Bronchial smooth muscle cell (primary cell): ENCODE measurements around the gene OR2H2. TPM values are rescaled to one million over a fixed set of nuclear protein-coding genes. Genes with fewer than 3 reads are reported as not detected.

Source experiments
- total RNA-seq: library from RNA; depleted of rRNA; stranded (reverse); fragments of >200 nt; gene quantifications from 2 replicates; pipeline ENCODE4 v1.2.1, GENCODE V29; 2014

The OR2H2 gene
- not detected in 2 replicates for total RNA-seq

GRCh38 chr6:29584821-29585220 is at the start of gene OR2H2:
TSS of gene OR2H2 (plus strand) at chr6:29585121. CDS start at chr6:29587945, 2,824 bp downstream.

GRCh38 chr6:29559524-29560287 is 25.2 kb upstream of the OR2H2 start, which contains the start of gene UBD:
TSS of gene UBD (minus strand) at chr6:29559732. CDS start at chr6:29559701, 31 bp downstream.

DNA sequence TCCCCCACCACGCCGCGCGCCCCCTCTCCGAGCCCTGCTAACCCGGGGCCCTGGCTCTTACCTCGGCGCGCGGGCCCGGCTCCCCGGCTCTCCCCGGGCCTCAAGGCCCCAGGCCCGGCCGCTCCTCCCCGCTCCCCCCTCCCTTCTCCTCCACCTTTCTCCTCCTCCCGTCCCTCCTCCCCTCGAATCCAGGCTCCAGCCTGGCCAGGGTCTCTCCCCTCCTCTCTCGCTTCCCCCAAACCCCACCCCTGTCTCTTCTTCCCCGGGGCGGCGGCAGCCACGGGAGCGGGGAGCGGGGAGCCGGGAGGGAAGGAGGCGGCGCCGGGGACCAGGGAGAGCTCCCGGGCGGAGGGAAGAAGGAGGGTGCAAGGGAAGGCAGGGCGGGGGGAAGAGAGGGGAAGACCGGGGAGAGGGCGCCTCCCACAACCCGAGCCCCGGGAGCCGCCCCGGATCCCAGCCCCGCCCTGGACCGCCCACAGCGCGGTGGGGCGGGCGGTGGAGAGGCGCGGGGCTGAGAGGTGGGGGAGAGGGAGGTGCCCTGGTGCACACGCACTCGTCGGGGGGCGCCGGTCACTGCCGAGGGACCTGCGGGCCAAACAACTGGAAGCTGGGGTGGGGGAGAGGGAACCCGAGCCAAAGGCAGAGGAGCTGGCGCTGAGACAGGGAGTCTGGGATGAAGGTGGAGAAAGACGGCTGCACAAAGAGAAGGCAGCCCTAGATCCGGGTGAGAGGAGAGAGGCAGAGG is 48.0 kb downstream of the OR2H2 start, which contains the start of gene GABBR1:
Gene GABBR1 (minus strand): TSS at position 395 of the 745 bp plus-strand sequence. CDS start 798 bp downstream, outside the sequence.

Other genes starting within 250 kb of the OR2H2 start
- not detected in 2 replicates for gene OR5V1, start 216.3 kb upstream of the OR2H2 start, total RNA-seq
- not detected in 2 replicates for gene OR12D3, start 209.8 kb upstream of the OR2H2 start, total RNA-seq
- gene OR12D2, start 189.5 kb upstream of the OR2H2 start, total RNA-seq, result not detected in 2 replicates
- not detected in 2 replicates for gene OR12D1, start 170.2 kb upstream of the OR2H2 start, total RNA-seq
- not detected in 2 replicates for gene OR10C1, start 145.8 kb upstream of the OR2H2 start, total RNA-seq
- not detected in 2 replicates for gene OR11A1, start 128.1 kb upstream of the OR2H2 start, total RNA-seq
- not detected in 2 replicates for gene OR2H1, start 128.0 kb upstream of the OR2H2 start, total RNA-seq
- gene MAS1L, start 97.2 kb upstream of the OR2H2 start, total RNA-seq, result not detected in 2 replicates
- 0.09 and 0.16 TPM in 2 replicates for gene UBD, start 25.4 kb upstream of the OR2H2 start, total RNA-seq
- 13.6 and 18.8 TPM in 2 replicates for gene GABBR1, start 48.1 kb downstream of the OR2H2 start, total RNA-seq
- gene MOG, start 72.0 kb downstream of the OR2H2 start, total RNA-seq, result not detected in 2 replicates
- gene ZFP57, start 96.0 kb downstream of the OR2H2 start, total RNA-seq, result 2.8 TPM in 1 of 2 replicates, not detected in the other
- 2.4 and 3.9 TPM in 2 replicates for gene HLA-F, start 138.3 kb downstream of the OR2H2 start, total RNA-seq
- 0.16 and 0.17 TPM in 2 replicates for gene HLA-G, start 242.7 kb downstream of the OR2H2 start, total RNA-seq